IMR-90 (cell line): ENCODE data around the gene CASP8. TPM values are rescaled to one million over a fixed set of nuclear protein-coding genes. Genes with fewer than 3 reads are reported as not detected.

Experiments used
- ATAC-seq: fragments of 200-7000 bp; cut with Tn5 transposase; 2 replicates; pipeline ENCODE4 v1.9.1; 2020; ENCODE audit warnings: low read depth, mild to moderate bottlenecking, moderate library complexity
- BruUV-seq: library from RNA; stranded (reverse); fragments of 400-500 nt; replicated peaks from 2 replicates; lab custom pipeline; 2021; lab: Mats Ljungman, UMichigan
- CTCF ChIA-PET: fragments of 300-600 bp; formaldehyde crosslinking; extraction: SDS; loops from one replicate; lab custom pipeline; 2021; ENCODE audit warnings: antibody characterized with exemption; lab: Yijun Ruan, JAX
- POLR2A ChIA-PET: fragments of 300-600 bp; sonication (Branson Sonifier 250); formaldehyde crosslinking; loops from one replicate; lab custom pipeline; 2022; ENCODE audit warnings: antibody characterized with exemption; ENCODE audit not compliant: unreplicated experiment; lab: Charles Lee
- DNase-seq: peaks from one replicate; pipeline ENCODE4 v3.0.0; 2013
- H2AFZ ChIP-seq: replicated peaks from 2 replicates; pipeline ENCODE3; 2013; ENCODE audit warnings: low read length, mild to moderate bottlenecking; ENCODE audit not compliant: poor library complexity
- H2AK5ac ChIP-seq: 2 replicates; pipeline ENCODE4 v1.6.1; 2013; ENCODE audit warnings: low read depth, low read length, inconsistent platforms
- H2AK9ac ChIP-seq: replicated peaks from 2 replicates; pipeline ENCODE3; 2013; ENCODE audit warnings: mild to moderate bottlenecking, low read depth, low read length, moderate library complexity; ENCODE audit not compliant: poor library complexity
- H2BK120ac ChIP-seq: 2 replicates; pipeline ENCODE4 v1.6.1; 2013; ENCODE audit warnings: low read depth, low read length, inconsistent platforms
- H2BK15ac ChIP-seq: 3 replicates; pipeline ENCODE4 v1.6.1; 2013; ENCODE audit warnings: low read depth, low read length, inconsistent platforms
- H2BK20ac ChIP-seq: 2 replicates; pipeline ENCODE4 v1.6.1; 2013; ENCODE audit warnings: low read depth, mild to moderate bottlenecking, inconsistent platforms, low read length, moderate library complexity
- H2BK5ac ChIP-seq: 2 replicates; pipeline ENCODE4 v1.6.1; 2013; ENCODE audit warnings: mild to moderate bottlenecking, low read depth, low read length, inconsistent platforms; ENCODE audit not compliant: poor library complexity, severe bottlenecking
- H3K14ac ChIP-seq: replicated peaks from 2 replicates; pipeline ENCODE4 v1.6.1; 2013; ENCODE audit warnings: low read depth, low read length, inconsistent platforms
- H3K18ac ChIP-seq: 2 replicates; pipeline ENCODE4 v1.6.1; 2013; ENCODE audit warnings: low read depth, low read length, control low read depth
- H3K23ac ChIP-seq: 2 replicates; pipeline ENCODE4 v1.6.1; 2013; ENCODE audit warnings: low read depth, low read length, inconsistent platforms
- H3K27ac ChIP-seq: 2 replicates; pipeline ENCODE4 v1.5.1; 2013; ENCODE audit warnings: mild to moderate bottlenecking, control low read depth, low read length; ENCODE audit not compliant: insufficient read depth
- H3K27me3 ChIP-seq: 2 replicates; pipeline ENCODE4 v1.6.1; 2013; ENCODE audit warnings: low read length; ENCODE audit not compliant: control insufficient read depth, insufficient read depth
- H3K36me3 ChIP-seq: 2 replicates; pipeline ENCODE4 v1.6.1; 2013; ENCODE audit warnings: low read length, mixed read lengths; ENCODE audit not compliant: control insufficient read depth, insufficient read depth
- H3K4ac ChIP-seq: 2 replicates; pipeline ENCODE4 v1.6.1; 2013; ENCODE audit warnings: low read depth, low read length, inconsistent platforms
- H3K4me1 ChIP-seq: 2 replicates; pipeline ENCODE4 v1.6.1; 2013; ENCODE audit warnings: low read length, mixed read lengths; ENCODE audit not compliant: control insufficient read depth, insufficient read depth
- H3K4me2 ChIP-seq: 2 replicates; pipeline ENCODE4 v1.6.1; 2013; ENCODE audit warnings: low read depth, mild to moderate bottlenecking, control low read depth, low read length, moderate library complexity
- H3K4me3 ChIP-seq: 2 replicates; pipeline ENCODE4 v1.5.1; 2013; ENCODE audit warnings: low read depth, mild to moderate bottlenecking, control low read depth, low read length, moderate library complexity; ENCODE audit not compliant: insufficient read depth
- H3K56ac ChIP-seq: 2 replicates; pipeline ENCODE4 v1.6.1; 2013; ENCODE audit warnings: low read length, inconsistent platforms; ENCODE audit not compliant: insufficient read depth; ENCODE audit errors: extremely low read depth
- H3K79me1 ChIP-seq, 2 experiments: 2 replicates each; pipeline ENCODE4 v1.6.1; 2013; ENCODE audit warnings: low read length in 2 of 2, inconsistent platforms in 1 of 2, low read depth in 1 of 2
- H3K9ac ChIP-seq: 2 replicates; pipeline ENCODE4 v1.6.1; 2013; ENCODE audit warnings: low read depth, low read length, control low read depth
- H3K9me1 ChIP-seq: 2 replicates; pipeline ENCODE4 v1.6.1; 2013; ENCODE audit warnings: low read length, inconsistent platforms; ENCODE audit not compliant: insufficient read depth
- H3K9me3 ChIP-seq: 2 replicates; pipeline ENCODE4 v1.6.1; 2013; ENCODE audit warnings: low read length; ENCODE audit not compliant: control insufficient read depth, insufficient read depth
- H4K20me1 ChIP-seq: 2 replicates; pipeline ENCODE4 v1.6.1; 2013; ENCODE audit warnings: low read length, inconsistent platforms; ENCODE audit not compliant: insufficient read depth
- H4K5ac ChIP-seq: 2 replicates; pipeline ENCODE4 v1.6.1; 2013; ENCODE audit warnings: mild to moderate bottlenecking, low read depth, low read length, control low read depth
- H4K8ac ChIP-seq, 2 experiments: 2 replicates each; pipeline ENCODE4 v1.6.1; 2013; ENCODE audit warnings: low read depth in 2 of 2, low read length in 2 of 2, control low read depth in 1 of 2, inconsistent platforms in 1 of 2
- H4K91ac ChIP-seq: 2 replicates; pipeline ENCODE4 v1.6.1; 2013; ENCODE audit warnings: low read depth, low read length, inconsistent platforms; ENCODE audit not compliant: insufficient read depth
- BHLHE40 ChIP-seq: fragments of 150-350 bp; IDR thresholded peaks from 2 replicates; pipeline ENCODE4 v1.6.1; 2016; ENCODE audit warnings: mild to moderate bottlenecking, low read depth, low read length
- CEBPB ChIP-seq: IDR thresholded peaks from 2 replicates; pipeline ENCODE4 v1.6.1; 2012; ENCODE audit warnings: low read depth, low read length, improper control_type of control experiment
- CHD1 ChIP-seq: IDR thresholded peaks from 2 replicates; pipeline ENCODE4 v1.6.1; 2012; ENCODE audit warnings: low read depth, low read length, improper control_type of control experiment
- CTCF ChIP-seq: conservative IDR thresholded peaks from 2 replicates; pipeline ENCODE4 v1.5.1; 2012; ENCODE audit warnings: mild to moderate bottlenecking, low read depth, low read length, improper control_type of control experiment
- ELK1 ChIP-seq: fragments of 150-350 bp; IDR thresholded peaks from 2 replicates; pipeline ENCODE4 v1.6.1; 2016; ENCODE audit warnings: low read depth, mild to moderate bottlenecking, low read length, moderate library complexity, borderline replicate concordance
- FOS ChIP-seq: fragments of 150-350 bp; IDR thresholded peaks from 2 replicates; pipeline ENCODE4 v1.6.1; 2016; ENCODE audit warnings: low read depth, low read length
- MAFK ChIP-seq: IDR thresholded peaks from 2 replicates; pipeline ENCODE4 v1.6.1; 2012; ENCODE audit warnings: low read depth, low read length, improper control_type of control experiment
- MAZ ChIP-seq: IDR thresholded peaks from 2 replicates; pipeline ENCODE4 v1.6.1; 2012; ENCODE audit warnings: low read depth, mild to moderate bottlenecking, low read length, improper control_type of control experiment, moderate library complexity, borderline replicate concordance
- MXI1 ChIP-seq: IDR thresholded peaks from 2 replicates; pipeline ENCODE4 v1.6.1; 2012; ENCODE audit warnings: low read depth, mild to moderate bottlenecking, low read length, moderate library complexity, borderline replicate concordance
- NFE2L2 ChIP-seq: fragments of 150-350 bp; IDR thresholded peaks from 2 replicates; pipeline ENCODE4 v1.6.1; 2016; ENCODE audit warnings: low read depth, mild to moderate bottlenecking, low read length
- POLR2A ChIP-seq: IDR thresholded peaks from 2 replicates; pipeline ENCODE4 v1.6.1; 2012; ENCODE audit warnings: mild to moderate bottlenecking, low read depth, low read length
- RAD21 ChIP-seq: IDR thresholded peaks from 2 replicates; pipeline ENCODE4 v1.6.1; 2012; ENCODE audit warnings: low read length, improper control_type of control experiment
- RCOR1 ChIP-seq: IDR thresholded peaks from 2 replicates; pipeline ENCODE4 v1.6.1; 2012; ENCODE audit warnings: mild to moderate bottlenecking, low read length, improper control_type of control experiment; ENCODE audit not compliant: insufficient replicate concordance
- RFX5 ChIP-seq: IDR thresholded peaks from 2 replicates; pipeline ENCODE4 v1.8.0; 2012; ENCODE audit warnings: low read depth, mild to moderate bottlenecking, low read length, moderate library complexity
- SMC3 ChIP-seq: fragments of 150-350 bp; IDR thresholded peaks from 2 replicates; pipeline ENCODE4 v1.6.1; 2016; ENCODE audit warnings: low read depth, mild to moderate bottlenecking, antibody characterized with exemption, low read length, moderate library complexity
- USF2 ChIP-seq: fragments of 150-350 bp; IDR thresholded peaks from 2 replicates; pipeline ENCODE4 v1.6.1; 2017; ENCODE audit warnings: mild to moderate bottlenecking, antibody characterized with exemption, low read length, low read depth
- WGBS, 2 experiments: methylation state at CpG; one replicate each; pipeline versions ENCODE4 v1.1.5 to v1.1.7; 2013; ENCODE audit warnings: missing lambda C conversion rate in 2 of 2; ENCODE audit not compliant: insufficient read length in 1 of 2; ENCODE audit errors: extremely low coverage in 2 of 2; 5-methylcytosine and 5-hydroxymethylcytosine counted together
- dilution Hi-C: fragments of 300-500 bp; cut with HindIII; formaldehyde crosslinking; loops from one replicate; pipeline ENCODE4 v1.14.3; 2018; ENCODE audit warnings: low sequenced_read_pairs; ENCODE audit not compliant: unreplicated experiment
- in situ Hi-C: fragments of 300-500 bp; cut with MboI; formaldehyde crosslinking; loops from 3 replicates; pipeline ENCODE4 v1.14.3; 2019; ENCODE audit warnings: low sequenced_read_pairs, inconsistent platforms, mixed read lengths
- intact Hi-C: fragments of 100-400 bp; cut with micrococcal nuclease; formaldehyde crosslinking; loops from 2 replicates; pipeline ENCODE4 v1.10.0; 2022
- polyA plus RNA-seq, 3 experiments: library from polyadenylated mRNA; depleted of rRNA; stranded (reverse); fragments of >200 nt; gene quantifications; 2 replicates each; pipeline ENCODE4 v1.2.3, GENCODE V29; 2012; ENCODE audit warnings: low replicate concordance in 1 of 3
- total RNA-seq: library from RNA; depleted of rRNA; stranded (reverse); fragments of >200 nt; gene quantifications from 2 replicates; pipeline ENCODE4 v1.2.3, GENCODE V29; 2012

The CASP8 gene
- total and polyA plus RNA-seq, 2 of the 4 experiments (the other 2 are of a cell fraction), result 13.1 to 17.0 TPM

- no peak overlapping the region for H2AFZ ChIP-seq
- H2BK20ac ChIP-seq, result no peak overlapping the region
- H2BK15ac ChIP-seq, result no peak overlapping the region
- no peaks in the 10 kb centered on the region for H3K9me1 ChIP-seq
- ChIA-PET CTCF (no interaction called here), POLR2A (no interaction called here)
- H2AK5ac ChIP-seq, result no peak overlapping the region
- no peak overlapping the region for H3K4ac ChIP-seq
- in situ Hi-C loops, result no loop called here
- intact Hi-C loops, result no loop called here
- no peak overlapping the region for H3K9ac ChIP-seq
- H3K4me2 ChIP-seq, result no peak overlapping the region
- no peak overlapping the region for H2BK120ac ChIP-seq
- no TSS peak for BruUV-seq
- no peak overlapping the region for H4K5ac ChIP-seq
- H3K9me3 ChIP-seq, result no peaks in the 10 kb centered on the region
- no peak overlapping the region for H2AK9ac ChIP-seq
- no peak overlapping the region for H3K27ac ChIP-seq
- no peak overlapping the region for H3K56ac ChIP-seq
- H3K4me3 ChIP-seq, result no peak overlapping the region
- no peak overlapping the region for H2BK5ac ChIP-seq
- peaks cover 2% of the 10 kb centered on the region; the same call in 1 of the 2 replicates for H3K27me3 ChIP-seq
- H3K18ac ChIP-seq, result no peak overlapping the region
- ATAC-seq, result no peak
- H4K91ac ChIP-seq, result no peak overlapping the region
- H3K14ac ChIP-seq, result no peak overlapping the region
- no peaks in the 10 kb centered on the region for H3K79me1 ChIP-seq
- DNase-seq, result no peak
- H4K20me1 ChIP-seq, result no peaks in the 10 kb centered on the region
- H3K4me1 ChIP-seq, result no peaks in the 10 kb centered on the region
- H4K8ac ChIP-seq, result no peak overlapping the region
- dilution Hi-C loops, result no loop called here
- no peaks in the 10 kb centered on the region for H3K36me3 ChIP-seq
- H3K23ac ChIP-seq, result no peak overlapping the region
- no CpG with 5 or more reads among the region's 1 CpG for WGBS, 2 experiments
- TF ChIP-seq FOS (no peak), BHLHE40 (no peak), ELK1 (no peak), SMC3 (no peak), RCOR1 (no peak), CHD1 (no peak), CEBPB (no peak), MXI1 (no peak), CTCF (no peak), NFE2L2 (no peak), POLR2A (no peak), MAFK (no peak), RAD21 (no peak), MAZ (no peak), RFX5 (no peak), USF2 (no peak)
Observed at GRCh38 chr2:201216918-201217317, 43.4 kb upstream of the CASP8 start.
